Osteocyte (in vitro differentiated cells): ENCODE measurements around the gene PHF21B. TPM values are rescaled to one million over a fixed set of nuclear protein-coding genes. Genes with fewer than 3 reads are reported as not detected.

Source experiments
- DNase-seq: peaks from one replicate; pipeline ENCODE4 v3.0.0; 2021; ENCODE audit warnings: mixed read lengths; ENCODE audit not compliant: unreplicated experiment; ENCODE audit errors: extremely low spot score
- H3K27ac Mint-ChIP-seq: one replicate; pipeline ENCODE4 v1.8.0; 2021; ENCODE audit warnings: mild to moderate bottlenecking, mixed read lengths; ENCODE audit not compliant: unreplicated experiment
- H3K27me3 Mint-ChIP-seq: one replicate; pipeline ENCODE4 v1.8.0; 2021; ENCODE audit warnings: mixed read lengths; ENCODE audit not compliant: unreplicated experiment
- H3K36me3 Mint-ChIP-seq: one replicate; pipeline ENCODE4 v1.8.0; 2021; ENCODE audit warnings: mixed read lengths; ENCODE audit not compliant: unreplicated experiment
- H3K4me1 Mint-ChIP-seq: one replicate; pipeline ENCODE4 v1.8.0; 2021; ENCODE audit warnings: mixed read lengths; ENCODE audit not compliant: unreplicated experiment
- H3K4me3 Mint-ChIP-seq: one replicate; pipeline ENCODE4 v1.8.0; 2021; ENCODE audit warnings: mild to moderate bottlenecking, moderate library complexity, mixed read lengths; ENCODE audit not compliant: unreplicated experiment
- H3K9me3 Mint-ChIP-seq: one replicate; pipeline ENCODE4 v1.8.0; 2021; ENCODE audit warnings: mixed read lengths; ENCODE audit not compliant: unreplicated experiment
- total RNA-seq: library from RNA; stranded (reverse); gene quantifications from 2 replicates; pipeline ENCODE4 v1.2.1, GENCODE V29; 2021
- TF ChIP-seq, protein P1 (sequence below): fragments of 200-600 bp; sonication (generic); IDR thresholded peaks from 2 replicates; pipeline ENCODE4 v1.5.0; 2021; ENCODE audit warnings: antibody characterized with exemption, mild to moderate bottlenecking, moderate library complexity

The PHF21B gene
- total RNA-seq, 1 donor from 2014 or later: 0.54 TPM

GRCh38 chr22:44920183-44920582, 89.6 kb downstream of the PHF21B start:
- H3K9me3 Mint-ChIP-seq: no peaks in the 10 kb centered on the region
- no peaks in the 10 kb centered on the region for H3K4me1 Mint-ChIP-seq
- no peak for DNase-seq
- no peaks in the 10 kb centered on the region for H3K36me3 Mint-ChIP-seq
- TF ChIP-seq, protein P1, sequence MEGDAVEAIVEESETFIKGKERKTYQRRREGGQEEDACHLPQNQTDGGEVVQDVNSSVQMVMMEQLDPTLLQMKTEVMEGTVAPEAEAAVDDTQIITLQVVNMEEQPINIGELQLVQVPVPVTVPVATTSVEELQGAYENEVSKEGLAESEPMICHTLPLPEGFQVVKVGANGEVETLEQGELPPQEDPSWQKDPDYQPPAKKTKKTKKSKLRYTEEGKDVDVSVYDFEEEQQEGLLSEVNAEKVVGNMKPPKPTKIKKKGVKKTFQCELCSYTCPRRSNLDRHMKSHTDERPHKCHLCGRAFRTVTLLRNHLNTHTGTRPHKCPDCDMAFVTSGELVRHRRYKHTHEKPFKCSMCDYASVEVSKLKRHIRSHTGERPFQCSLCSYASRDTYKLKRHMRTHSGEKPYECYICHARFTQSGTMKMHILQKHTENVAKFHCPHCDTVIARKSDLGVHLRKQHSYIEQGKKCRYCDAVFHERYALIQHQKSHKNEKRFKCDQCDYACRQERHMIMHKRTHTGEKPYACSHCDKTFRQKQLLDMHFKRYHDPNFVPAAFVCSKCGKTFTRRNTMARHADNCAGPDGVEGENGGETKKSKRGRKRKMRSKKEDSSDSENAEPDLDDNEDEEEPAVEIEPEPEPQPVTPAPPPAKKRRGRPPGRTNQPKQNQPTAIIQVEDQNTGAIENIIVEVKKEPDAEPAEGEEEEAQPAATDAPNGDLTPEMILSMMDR: no peak
- H3K4me3 Mint-ChIP-seq: no peak overlapping the region
- H3K27ac Mint-ChIP-seq: no peak overlapping the region
- H3K27me3 Mint-ChIP-seq: peaks cover 4% of the 10 kb centered on the region

DNA sequence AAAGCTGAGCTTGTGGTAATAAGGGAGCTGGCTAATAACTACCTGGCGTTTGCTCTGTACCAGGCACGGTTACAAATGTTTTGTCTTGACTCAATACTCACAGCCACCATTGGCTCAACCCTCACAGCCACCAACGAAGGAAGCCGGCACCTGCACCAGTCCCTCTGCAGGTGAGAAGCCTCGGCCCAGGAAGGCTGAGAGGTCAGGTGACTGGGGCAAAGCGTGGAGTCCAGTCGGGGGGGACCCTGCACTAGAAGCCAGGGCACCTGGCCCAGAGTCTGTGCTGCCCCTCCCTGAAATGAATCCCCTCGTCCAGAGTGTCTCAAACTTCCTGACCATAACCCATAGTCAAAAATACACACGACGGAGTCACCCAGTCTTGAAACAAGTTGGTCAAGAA, 90.1 kb downstream of the PHF21B start:
- Mint-ChIP-seq H3K36me3 (no peaks in the 10 kb centered on the region), H3K4me1 (no peaks in the 10 kb centered on the region), H3K9me3 (no peaks in the 10 kb centered on the region), H3K4me3 (no peak overlapping the region), H3K27me3 (peaks cover 4% of the 10 kb centered on the region), H3K27ac (no peak overlapping the region)
- DNase-seq: no peak
- TF ChIP-seq, protein P1: no peak

- Mint-ChIP-seq H3K27me3 (peaks cover 4% of the 10 kb centered on the region), H3K4me1 (no peaks in the 10 kb centered on the region), H3K27ac (no peak overlapping the region), H3K9me3 (no peaks in the 10 kb centered on the region), H3K4me3 (no peak overlapping the region), H3K36me3 (no peaks in the 10 kb centered on the region)
- TF ChIP-seq, protein P1: no peak
- no peak for DNase-seq
Measured at GRCh38 chr22:44918925-44919392, 90.8 kb downstream of the PHF21B start.

GRCh38 chr22:44918166-44918924, 91.5 kb downstream of the PHF21B start:
- H3K9me3 Mint-ChIP-seq: no peaks in the 10 kb centered on the region
- H3K36me3 Mint-ChIP-seq: no peaks in the 10 kb centered on the region
- H3K4me3 Mint-ChIP-seq: no peak overlapping the region
- no peaks in the 10 kb centered on the region for H3K4me1 Mint-ChIP-seq
- no peak overlapping the region for H3K27ac Mint-ChIP-seq
- TF ChIP-seq, protein P1: no peak
- peaks cover 3% of the 10 kb centered on the region for H3K27me3 Mint-ChIP-seq
- no peak for DNase-seq

DNA sequence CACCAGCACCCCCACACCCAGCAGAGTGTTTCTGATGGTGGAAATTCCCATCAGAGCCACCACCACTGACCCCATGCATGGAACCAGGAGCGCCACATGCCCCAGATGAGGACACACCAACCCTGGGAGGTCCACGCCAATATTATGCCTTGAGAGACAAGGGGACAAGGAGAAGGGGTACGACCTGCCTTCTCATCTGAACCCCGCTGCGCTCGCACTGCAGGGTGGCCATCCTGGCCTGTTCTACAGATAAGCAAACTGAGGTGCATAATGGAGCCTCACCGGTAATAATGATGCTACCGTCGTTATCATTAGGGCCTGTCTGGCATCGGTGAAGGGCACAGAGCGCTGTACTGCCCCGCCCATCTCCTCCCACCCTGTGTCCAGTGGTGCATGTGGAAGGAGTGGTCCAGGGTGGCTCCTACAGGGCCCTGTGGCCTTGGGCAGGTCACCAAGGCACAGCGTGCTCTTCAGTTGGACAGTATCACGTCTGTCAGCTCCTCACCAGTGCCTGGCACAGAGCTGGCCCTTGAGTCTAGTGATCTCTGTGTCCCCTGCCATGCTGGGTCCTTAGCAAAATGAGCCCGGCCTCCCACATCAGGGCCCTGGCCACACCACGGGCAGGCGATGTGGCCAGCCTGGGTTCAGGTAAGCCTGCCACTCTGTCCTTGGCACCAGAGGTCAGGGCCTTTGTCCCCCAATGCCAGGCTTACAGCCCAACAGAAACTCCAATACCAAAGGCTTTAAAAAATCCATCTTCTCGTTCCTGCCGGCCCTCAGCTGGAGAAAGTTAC, 92.2 kb downstream of the PHF21B start:
- TF ChIP-seq, protein P1: no peak
- Mint-ChIP-seq H3K4me1 (no peaks in the 10 kb centered on the region), H3K27me3 (no peaks in the 10 kb centered on the region), H3K36me3 (no peaks in the 10 kb centered on the region), H3K9me3 (no peaks in the 10 kb centered on the region), H3K4me3 (no peak overlapping the region), H3K27ac (no peak overlapping the region)
- no peak for DNase-seq
